GM12872 (cell line): ENCODE data around the gene STAB1.

Experiments
- TF ChIP-seq, protein P1 (sequence below): IDR thresholded peaks from 3 replicates; pipeline ENCODE4 v1.5.1; 2011; ENCODE audit warnings: low read depth, mild to moderate bottlenecking, low read length, moderate library complexity; ENCODE audit not compliant: insufficient read depth

STAB1 gene

GRCh38 chr3:52477796-52478095 lies 17.4 kb upstream of the STAB1 start:
- TF ChIP-seq, protein P1, sequence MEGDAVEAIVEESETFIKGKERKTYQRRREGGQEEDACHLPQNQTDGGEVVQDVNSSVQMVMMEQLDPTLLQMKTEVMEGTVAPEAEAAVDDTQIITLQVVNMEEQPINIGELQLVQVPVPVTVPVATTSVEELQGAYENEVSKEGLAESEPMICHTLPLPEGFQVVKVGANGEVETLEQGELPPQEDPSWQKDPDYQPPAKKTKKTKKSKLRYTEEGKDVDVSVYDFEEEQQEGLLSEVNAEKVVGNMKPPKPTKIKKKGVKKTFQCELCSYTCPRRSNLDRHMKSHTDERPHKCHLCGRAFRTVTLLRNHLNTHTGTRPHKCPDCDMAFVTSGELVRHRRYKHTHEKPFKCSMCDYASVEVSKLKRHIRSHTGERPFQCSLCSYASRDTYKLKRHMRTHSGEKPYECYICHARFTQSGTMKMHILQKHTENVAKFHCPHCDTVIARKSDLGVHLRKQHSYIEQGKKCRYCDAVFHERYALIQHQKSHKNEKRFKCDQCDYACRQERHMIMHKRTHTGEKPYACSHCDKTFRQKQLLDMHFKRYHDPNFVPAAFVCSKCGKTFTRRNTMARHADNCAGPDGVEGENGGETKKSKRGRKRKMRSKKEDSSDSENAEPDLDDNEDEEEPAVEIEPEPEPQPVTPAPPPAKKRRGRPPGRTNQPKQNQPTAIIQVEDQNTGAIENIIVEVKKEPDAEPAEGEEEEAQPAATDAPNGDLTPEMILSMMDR: no peak

GRCh38 chr3:52479037-52479876 lies 15.9 kb upstream of the STAB1 start:
- TF ChIP-seq, protein P1: no peak

DNA sequence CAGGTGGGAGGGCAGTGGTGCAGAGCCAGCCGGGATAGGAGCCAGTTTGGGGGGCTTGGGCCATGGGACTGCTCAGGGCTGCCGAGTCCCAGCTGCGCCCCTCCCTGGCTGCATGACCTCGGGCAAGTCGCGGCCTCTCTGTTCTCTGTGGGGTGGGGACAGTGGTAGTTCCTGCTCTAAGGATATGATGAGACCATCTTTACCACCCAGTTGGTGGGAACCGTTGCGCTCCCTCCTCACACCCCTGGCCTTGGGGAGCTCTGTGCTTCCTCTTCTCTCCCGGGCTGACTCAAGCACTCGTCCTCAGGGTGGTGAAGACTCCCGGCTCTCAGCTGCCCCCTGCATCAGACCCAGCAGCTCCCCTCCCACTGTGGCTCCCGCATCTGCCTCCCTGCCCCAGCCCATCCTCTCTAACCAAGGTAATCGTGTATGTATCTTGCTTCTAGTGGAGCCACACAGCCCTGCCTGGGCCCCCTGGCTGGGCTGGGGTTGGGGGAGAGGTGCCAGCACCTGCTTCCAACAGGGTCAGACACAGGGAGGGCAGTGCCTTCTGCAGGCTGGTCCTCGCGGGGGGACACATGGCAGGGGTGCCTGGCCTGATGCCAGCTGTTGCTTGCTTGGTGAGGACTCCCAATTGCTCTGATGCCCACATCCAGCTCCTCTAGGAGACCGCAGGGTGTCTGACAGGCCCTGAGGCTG lies 15.1 kb upstream of the STAB1 start:
- TF ChIP-seq, protein P1: no peak

DNA sequence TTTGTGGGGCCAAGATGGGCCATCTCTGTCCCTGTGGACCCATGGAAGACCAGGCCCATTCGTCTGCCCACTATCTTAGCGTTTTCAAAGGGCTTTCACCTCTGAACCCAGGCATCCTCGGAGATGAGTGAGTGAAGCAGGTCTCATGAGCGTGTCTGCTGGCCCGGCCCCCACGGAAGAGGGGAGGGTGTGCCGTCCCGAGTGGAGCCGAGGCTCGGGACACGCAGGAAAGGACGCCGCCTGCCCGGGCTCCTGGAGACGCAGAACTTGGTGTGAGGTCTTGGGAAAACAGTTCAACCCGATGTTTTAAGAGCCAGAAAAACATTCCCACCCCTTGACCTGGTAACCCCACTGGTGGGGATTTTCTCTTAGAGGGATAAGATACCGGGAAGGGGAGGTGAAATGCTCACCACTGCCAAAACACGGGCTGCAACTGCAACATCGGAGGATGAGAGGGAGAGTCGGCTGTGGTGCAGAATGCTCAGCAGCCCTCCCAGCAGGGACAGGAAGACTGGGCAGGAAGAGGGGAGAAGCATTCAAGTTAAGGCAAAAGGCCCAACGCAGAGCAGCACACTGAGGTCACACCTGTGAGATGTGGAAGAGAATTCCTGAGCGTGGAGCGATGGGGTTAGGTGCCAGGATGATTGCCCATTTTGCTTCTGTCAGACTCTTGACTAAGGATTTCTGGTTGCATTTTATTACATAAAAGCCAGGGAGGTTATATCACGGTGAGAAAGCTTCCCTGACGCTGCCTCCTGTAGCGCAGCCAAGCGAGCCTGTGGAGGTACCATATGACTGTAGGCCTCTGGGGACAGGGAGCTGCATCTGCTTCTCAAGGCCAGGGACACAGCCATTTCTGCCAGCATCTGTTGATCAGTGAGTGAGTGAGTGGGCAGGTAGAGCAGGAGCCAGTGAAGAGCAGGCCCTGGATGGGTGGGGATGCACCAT lies 14.1 kb upstream of the STAB1 start:
- TF ChIP-seq, protein P1: no peak

DNA sequence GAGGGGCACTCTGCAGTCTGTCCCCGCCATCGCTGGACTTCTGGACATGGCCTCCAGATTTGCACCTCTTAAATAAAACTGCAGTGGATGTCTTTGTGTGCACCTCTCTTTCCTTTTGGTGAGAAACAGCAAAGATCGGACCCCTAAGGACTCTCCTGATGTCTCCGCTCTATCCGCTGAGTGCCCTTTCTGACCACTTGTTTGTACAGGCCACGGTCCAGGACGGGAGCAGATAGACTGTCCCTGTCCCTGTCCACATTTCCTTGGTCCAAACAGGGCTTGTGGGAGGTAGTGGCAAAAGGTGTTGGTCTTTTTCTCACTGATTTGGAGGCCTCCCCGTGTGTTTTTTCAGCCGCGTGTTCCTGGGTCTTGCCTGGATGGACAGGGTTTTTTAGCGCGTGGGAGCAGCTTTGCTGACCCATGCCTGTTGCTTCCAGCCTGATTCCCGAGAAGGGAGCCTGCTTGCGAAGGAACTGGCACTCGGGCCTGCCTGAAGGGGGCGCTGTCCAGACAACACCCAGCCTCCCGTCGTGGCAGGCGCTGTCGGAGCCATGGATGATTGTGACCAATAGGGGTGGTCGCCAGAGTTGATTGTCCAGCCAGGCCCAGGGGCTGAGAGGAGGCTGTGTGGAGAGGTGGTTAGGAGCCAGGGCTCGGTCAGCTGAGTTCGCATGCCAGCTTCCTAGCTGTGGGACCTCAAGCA lies 13.2 kb upstream of the STAB1 start:
- TF ChIP-seq, protein P1: peak; percentile 52

DNA sequence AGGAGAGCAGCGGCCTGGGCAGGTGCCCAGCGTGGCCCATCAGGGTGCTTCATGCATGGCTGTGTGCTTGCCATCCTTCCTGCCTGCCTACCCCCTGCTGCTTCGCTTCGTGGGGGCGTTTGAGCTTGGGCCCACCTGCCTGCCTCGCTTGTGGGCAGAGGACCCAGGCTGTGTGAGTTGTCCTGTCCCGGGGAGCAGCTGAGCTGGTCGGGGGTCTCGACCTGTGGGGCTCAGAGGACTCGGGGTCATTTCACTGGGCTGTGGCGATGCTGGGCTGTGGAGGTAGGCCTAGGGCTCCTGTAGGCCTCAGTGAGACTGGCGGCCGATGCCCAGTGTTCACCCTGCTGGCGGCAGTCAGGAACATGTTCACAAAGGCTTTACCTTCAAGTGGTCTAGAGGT lies 12.1 kb upstream of the STAB1 start:
- TF ChIP-seq, protein P1: no peak
